ACC112 (cell line): Measurements from ENCODE around the gene TMEM8B.
"Not testable (repeated sequence)": the region's sequence is repeated elsewhere in the genome, so short reads cannot be mapped to it uniquely, and the experiment has no call there.

Experiments used
- H2AFZ ChIP-seq: fragments of 200-600 bp; sonication (generic); one replicate; pipeline ENCODE4 v1.6.0; 2017; ENCODE audit warnings: antibody characterized with exemption, low read length; ENCODE audit not compliant: unreplicated experiment
- H3K27ac ChIP-seq: fragments of 200-600 bp; sonication (generic); 2 replicates; pipeline ENCODE4 v1.5.1; 2014; ENCODE audit warnings: low read depth, mild to moderate bottlenecking, antibody characterized with exemption, low read length, moderate library complexity
- H3K27me3 ChIP-seq: fragments of 200-600 bp; sonication (generic); 2 replicates; pipeline ENCODE4 v1.6.1; 2014; ENCODE audit warnings: mild to moderate bottlenecking, antibody characterized with exemption, low read length, moderate library complexity, mixed read lengths; ENCODE audit not compliant: insufficient read depth
- H3K36me3 ChIP-seq: fragments of 200-600 bp; sonication (generic); 2 replicates; pipeline ENCODE4 v1.6.1; 2016; ENCODE audit warnings: mild to moderate bottlenecking, antibody characterized with exemption, low read length, moderate library complexity, mixed read lengths; ENCODE audit not compliant: insufficient read depth
- H3K4me1 ChIP-seq: fragments of 200-600 bp; sonication (generic); one replicate; pipeline ENCODE4 v1.6.1; 2016; ENCODE audit warnings: low read length, mixed read lengths; ENCODE audit not compliant: insufficient read depth, unreplicated experiment, control insufficient read depth
- H3K4me3 ChIP-seq: fragments of 200-600 bp; sonication (generic); 2 replicates; pipeline ENCODE4 v1.5.1; 2014; ENCODE audit warnings: mild to moderate bottlenecking, low read depth, low read length
- H3K79me2 ChIP-seq: fragments of 200-600 bp; sonication (generic); one replicate; pipeline ENCODE4 v1.6.0; 2016; ENCODE audit warnings: low read length; ENCODE audit not compliant: control insufficient read depth, unreplicated experiment, insufficient read depth

The TMEM8B gene

GRCh38 chr9:35908504-35909125 is 79.6 kb downstream of the TMEM8B start:
- no peaks in the 10 kb centered on the region for H3K36me3 ChIP-seq
- peak overlapping the region; percentile 28 for H3K4me3 ChIP-seq
- H2AFZ ChIP-seq = peak overlapping the region; percentile 12
- H3K27me3 ChIP-seq = no peaks in the 10 kb centered on the region
- peak overlapping the region; percentile 99 for H3K27ac ChIP-seq
- no peaks in the 10 kb centered on the region for H3K79me2 ChIP-seq
- peaks cover 73% of the 10 kb centered on the region for H3K4me1 ChIP-seq

- Histone ChIP-seq H3K4me3 (peak within 1 kb of the TSS; percentile 28), H3K36me3 (no peaks in the 10 kb centered on the region), H3K4me1 (peaks cover 68% of the 10 kb centered on the region), H3K27ac (peak within 1 kb of the TSS; percentile 99), H3K27me3 (no peaks in the 10 kb centered on the region), H2AFZ (peak within 1 kb of the TSS; percentile 12), H3K79me2 (no peaks in the 10 kb centered on the region)
Observed at GRCh38 chr9:35909274-35909673, 80.2 kb downstream of the TMEM8B start, which contains the start of gene SPAAR. Gene SPAAR, plus strand, starts transcription at chr9:35909490. Its CDS starts 974 bp downstream, at chr9:35910464.

GRCh38 chr9:35909687-35910612 is 80.9 kb downstream of the TMEM8B start:
- Histone ChIP-seq H2AFZ (no peak overlapping the region), H3K27me3 (no peaks in the 10 kb centered on the region), H3K36me3 (no peaks in the 10 kb centered on the region), H3K79me2 (no peaks in the 10 kb centered on the region), H3K4me3 (no peak overlapping the region), H3K27ac (peak overlapping the region; percentile 99), H3K4me1 (peaks cover 61% of the 10 kb centered on the region)

- no peaks in the 10 kb centered on the region for H3K79me2 ChIP-seq
- no peaks in the 10 kb centered on the region for H3K27me3 ChIP-seq
- H3K27ac ChIP-seq = peak overlapping the region; percentile 15; the same call in 1 of the 2 replicates
- no peaks in the 10 kb centered on the region for H3K36me3 ChIP-seq
- peak overlapping the region; percentile 61 for H2AFZ ChIP-seq
- no peak overlapping the region for H3K4me3 ChIP-seq
- H3K4me1 ChIP-seq = peaks cover 53% of the 10 kb centered on the region
Observed at GRCh38 chr9:35910613-35911359, 81.8 kb downstream of the TMEM8B start.

GRCh38 chr9:35911690-35912089 is 82.7 kb downstream of the TMEM8B start:
- Histone ChIP-seq H3K27ac (no peak overlapping the region), H3K36me3 (no peaks in the 10 kb centered on the region), H3K27me3 (no peaks in the 10 kb centered on the region), H3K4me3 (no peak overlapping the region), H3K4me1 (peaks cover 44% of the 10 kb centered on the region), H3K79me2 (no peaks in the 10 kb centered on the region), H2AFZ (peak overlapping the region; percentile 61)

- no peak overlapping the region for H2AFZ ChIP-seq
- no peaks in the 10 kb centered on the region for H3K36me3 ChIP-seq
- peaks cover 33% of the 10 kb centered on the region for H3K4me1 ChIP-seq
- no peaks in the 10 kb centered on the region for H3K27me3 ChIP-seq
- no peaks in the 10 kb centered on the region for H3K79me2 ChIP-seq
- no peak overlapping the region for H3K27ac ChIP-seq
- H3K4me3 ChIP-seq = no peak overlapping the region
Observed at GRCh38 chr9:35912791-35913400, 83.9 kb downstream of the TMEM8B start.

- peaks cover 29% of the 10 kb centered on the region for H3K4me1 ChIP-seq
- H2AFZ ChIP-seq, H3K79me2 ChIP-seq: not testable (repeated sequence)
Observed at GRCh38 chr9:35913429-35913828, 84.4 kb downstream of the TMEM8B start.

GRCh38 chr9:35914301-35914807 is 85.3 kb downstream of the TMEM8B start:
- Histone ChIP-seq H3K27ac (no peak overlapping the region), H3K4me3 (no peak overlapping the region), H3K4me1 (peaks cover 19% of the 10 kb centered on the region), H3K36me3 (no peaks in the 10 kb centered on the region), H2AFZ (no peak overlapping the region), H3K79me2 (no peaks in the 10 kb centered on the region), H3K27me3 (no peaks in the 10 kb centered on the region)

More at GRCh38 chr9:35913429-35913828, 84.4 kb downstream of the TMEM8B start:
- H3K27ac ChIP-seq, H3K4me3 ChIP-seq, H3K36me3 ChIP-seq, H3K27me3 ChIP-seq: not testable (repeated sequence)
